OCI-LY1 (cell line): Measurements from ENCODE around the gene ZNF148.

ENCODE experiments used
- H2AFZ ChIP-seq: fragments of 200-600 bp; sonication (generic), shearing (Covaris generic); 2 replicates; pipeline ENCODE4 v1.6.0; 2014; ENCODE audit warnings: antibody characterized with exemption, mild to moderate bottlenecking, low read length
- H3F3A ChIP-seq: fragments of 200-600 bp; sonication (generic), shearing (Covaris generic); 2 replicates; pipeline ENCODE4 v1.6.0; 2014; ENCODE audit warnings: mild to moderate bottlenecking, antibody characterized with exemption, low read length, moderate library complexity; ENCODE audit not compliant: insufficient read depth
- H3K27ac ChIP-seq: fragments of 200-600 bp; sonication (generic); 2 replicates; pipeline ENCODE4 v1.5.1; 2014; ENCODE audit warnings: low read length, mixed run types, mild to moderate bottlenecking, low read depth; ENCODE audit not compliant: poor library complexity, severe bottlenecking
- H3K27me3 ChIP-seq: fragments of 200-600 bp; sonication (generic); 2 replicates; pipeline ENCODE4 v1.6.0; 2014; ENCODE audit warnings: antibody characterized with exemption, mild to moderate bottlenecking, low read length, moderate library complexity; ENCODE audit not compliant: insufficient read depth
- H3K36me3 ChIP-seq: fragments of 200-600 bp; sonication (generic); 2 replicates; pipeline ENCODE4 v1.6.1; 2014; ENCODE audit warnings: mild to moderate bottlenecking, antibody characterized with exemption, low read length, moderate library complexity, mixed read lengths; ENCODE audit not compliant: insufficient read depth
- H3K4me1 ChIP-seq: fragments of 200-600 bp; sonication (generic); 2 replicates; pipeline ENCODE4 v1.5.1; 2014; ENCODE audit warnings: mild to moderate bottlenecking, low read length, moderate library complexity; ENCODE audit not compliant: insufficient read depth, severe bottlenecking
- H3K4me2 ChIP-seq: fragments of 200-600 bp; sonication (generic), shearing (Covaris generic); 2 replicates; pipeline ENCODE4 v1.6.1; 2014; ENCODE audit warnings: low read length
- H3K4me3 ChIP-seq: fragments of 200-600 bp; sonication (generic); 2 replicates; pipeline ENCODE4 v1.5.1; 2014; ENCODE audit warnings: low read length, low read depth, mild to moderate bottlenecking, mixed read lengths; ENCODE audit not compliant: poor library complexity, severe bottlenecking
- H3K79me2 ChIP-seq: fragments of 200-600 bp; shearing (Covaris generic); 2 replicates; pipeline ENCODE4 v1.6.1; 2016; ENCODE audit warnings: mixed run types, low read length, mixed read lengths; ENCODE audit not compliant: insufficient read depth
- H3K9ac ChIP-seq: fragments of 200-600 bp; sonication (generic), shearing (Covaris generic); 2 replicates; pipeline ENCODE4 v1.6.1; 2014; ENCODE audit warnings: mild to moderate bottlenecking, low read length, mixed read lengths
- H3K9me2 ChIP-seq: fragments of 200-600 bp; sonication (generic), shearing (Covaris generic); 2 replicates; pipeline ENCODE4 v1.6.1; 2014; ENCODE audit warnings: low read depth, mild to moderate bottlenecking, low read length, mixed read lengths
- H3K9me3 ChIP-seq: fragments of 200-600 bp; shearing (Covaris generic); 2 replicates; pipeline ENCODE4 v1.6.1; 2014; ENCODE audit warnings: low read length, mixed read lengths
- H4K20me1 ChIP-seq: fragments of 200-600 bp; sonication (generic), shearing (Covaris generic); 2 replicates; pipeline ENCODE4 v1.6.0; 2016; ENCODE audit warnings: mild to moderate bottlenecking, low read length; ENCODE audit not compliant: insufficient read depth
- EZH2 ChIP-seq: fragments of 200-600 bp; sonication (generic), shearing (Covaris generic); IDR thresholded peaks from 2 replicates; pipeline ENCODE4 v1.8.0; 2017; ENCODE audit warnings: borderline replicate concordance, mixed run types, mild to moderate bottlenecking, antibody characterized with exemption, low read length, moderate library complexity, mixed read lengths
- TF ChIP-seq, protein P1 (sequence below): fragments of 200-600 bp; sonication (generic), shearing (Covaris generic); IDR thresholded peaks from 2 replicates; pipeline ENCODE4 v1.5.1; 2017; ENCODE audit warnings: mild to moderate bottlenecking, antibody characterized with exemption, low read length, moderate library complexity, mixed read lengths

Gene ZNF148

DNA sequence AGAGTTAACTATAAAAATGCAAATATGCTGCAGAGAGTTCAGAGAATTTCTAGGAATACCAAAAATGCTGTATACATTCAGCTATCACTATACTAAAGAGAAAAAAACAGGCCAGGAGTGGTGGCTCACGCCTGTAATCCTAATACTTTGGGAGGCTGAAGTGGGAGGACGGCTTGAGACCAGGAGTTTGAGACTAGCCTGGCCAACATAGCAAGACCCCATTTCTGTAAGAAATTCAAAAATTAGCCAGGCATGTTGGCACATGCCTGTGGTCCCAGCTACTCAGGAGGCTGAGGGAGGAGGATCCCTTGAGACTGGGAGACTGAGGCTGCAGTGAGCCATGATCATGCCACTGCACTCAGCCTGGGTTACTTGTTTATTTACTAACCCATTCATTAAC is 87.9 kb downstream of the ZNF148 start:
- Histone ChIP-seq H2AFZ (no peak overlapping the region), H3K9me3 (no peaks in the 10 kb centered on the region), H3K4me1 (peaks cover 4% of the 10 kb centered on the region), H3K27me3 (no peaks in the 10 kb centered on the region), H3K27ac (no peak overlapping the region), H3K36me3 (peaks cover 26% of the 10 kb centered on the region), H3K9me2 (no peaks in the 10 kb centered on the region), H3K4me2 (no peak overlapping the region), H3K79me2 (no peaks in the 10 kb centered on the region; the same call in 1 of the 2 replicates), H3F3A (no peaks in the 10 kb centered on the region), H3K9ac (no peak overlapping the region), H4K20me1 (no peaks in the 10 kb centered on the region), H3K4me3 (no peak overlapping the region)
- no peak for TF ChIP-seq EZH2
- TF ChIP-seq, protein P1, sequence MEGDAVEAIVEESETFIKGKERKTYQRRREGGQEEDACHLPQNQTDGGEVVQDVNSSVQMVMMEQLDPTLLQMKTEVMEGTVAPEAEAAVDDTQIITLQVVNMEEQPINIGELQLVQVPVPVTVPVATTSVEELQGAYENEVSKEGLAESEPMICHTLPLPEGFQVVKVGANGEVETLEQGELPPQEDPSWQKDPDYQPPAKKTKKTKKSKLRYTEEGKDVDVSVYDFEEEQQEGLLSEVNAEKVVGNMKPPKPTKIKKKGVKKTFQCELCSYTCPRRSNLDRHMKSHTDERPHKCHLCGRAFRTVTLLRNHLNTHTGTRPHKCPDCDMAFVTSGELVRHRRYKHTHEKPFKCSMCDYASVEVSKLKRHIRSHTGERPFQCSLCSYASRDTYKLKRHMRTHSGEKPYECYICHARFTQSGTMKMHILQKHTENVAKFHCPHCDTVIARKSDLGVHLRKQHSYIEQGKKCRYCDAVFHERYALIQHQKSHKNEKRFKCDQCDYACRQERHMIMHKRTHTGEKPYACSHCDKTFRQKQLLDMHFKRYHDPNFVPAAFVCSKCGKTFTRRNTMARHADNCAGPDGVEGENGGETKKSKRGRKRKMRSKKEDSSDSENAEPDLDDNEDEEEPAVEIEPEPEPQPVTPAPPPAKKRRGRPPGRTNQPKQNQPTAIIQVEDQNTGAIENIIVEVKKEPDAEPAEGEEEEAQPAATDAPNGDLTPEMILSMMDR = no peak

DNA sequence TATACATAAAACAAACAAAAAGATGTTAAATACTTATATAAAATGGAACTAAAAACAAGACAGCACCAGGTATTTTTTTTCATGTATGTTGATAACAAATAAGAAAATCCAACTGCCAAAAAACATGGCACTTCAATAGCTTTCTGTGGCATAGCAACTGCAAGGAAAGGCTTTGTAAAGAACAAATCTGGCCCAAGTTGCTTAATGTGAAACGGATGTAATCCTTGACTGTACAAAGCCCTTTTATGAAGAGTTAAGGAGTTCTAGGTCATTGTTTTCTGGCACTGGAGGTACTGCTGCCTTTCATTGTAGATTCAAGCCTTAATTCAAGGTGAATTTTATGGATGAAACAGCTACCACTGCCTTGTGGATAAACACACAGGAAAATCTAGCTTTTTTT is 93.7 kb downstream of the ZNF148 start:
- TF ChIP-seq, protein P1 = no peak
- no peak for TF ChIP-seq EZH2
- Histone ChIP-seq H3K4me2 (no peak overlapping the region), H3K27me3 (no peaks in the 10 kb centered on the region), H3K4me1 (peaks cover 4% of the 10 kb centered on the region), H2AFZ (no peak overlapping the region), H3K36me3 (peaks cover 38% of the 10 kb centered on the region), H4K20me1 (no peaks in the 10 kb centered on the region), H3K27ac (no peak overlapping the region), H3K9me3 (no peaks in the 10 kb centered on the region), H3K4me3 (no peak overlapping the region), H3K9me2 (no peaks in the 10 kb centered on the region), H3K9ac (no peak overlapping the region), H3F3A (no peaks in the 10 kb centered on the region), H3K79me2 (no peaks in the 10 kb centered on the region)

DNA sequence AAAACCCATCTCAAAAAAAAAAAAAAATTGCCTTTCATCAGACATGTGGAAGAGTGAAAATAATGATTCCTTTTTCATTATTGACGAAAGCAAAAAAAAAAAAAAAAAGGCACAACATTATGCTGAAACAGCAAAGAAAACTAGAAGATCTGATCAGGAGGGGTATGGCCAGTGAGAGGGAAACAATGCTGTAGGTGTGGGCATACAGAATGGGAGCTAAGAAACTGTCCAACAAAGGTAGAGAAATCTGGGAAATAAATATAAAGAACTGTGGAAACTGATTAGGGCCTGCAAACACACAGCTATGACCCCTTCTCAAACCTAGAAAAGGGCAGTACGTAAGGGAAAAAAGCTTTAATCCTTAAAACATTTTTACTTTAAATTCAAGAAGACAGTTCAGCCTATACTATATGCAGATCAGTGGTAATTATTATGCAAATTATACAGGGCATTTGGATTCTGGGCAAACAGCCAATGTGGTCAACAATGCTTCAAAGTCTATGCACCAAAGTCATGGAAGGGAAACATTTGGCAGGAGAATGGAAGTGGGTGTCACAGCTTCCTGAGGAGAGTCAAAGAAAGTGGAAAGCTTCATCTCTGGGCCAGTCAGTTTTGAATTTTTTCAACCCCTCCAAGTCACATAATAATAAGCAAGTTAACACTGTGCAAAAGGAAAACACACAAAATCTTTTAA is 94.3 kb downstream of the ZNF148 start:
- Histone ChIP-seq H3K9ac (no peak overlapping the region), H3K79me2 (no peaks in the 10 kb centered on the region), H3K9me3 (no peaks in the 10 kb centered on the region), H2AFZ (no peak overlapping the region), H3K9me2 (no peaks in the 10 kb centered on the region), H4K20me1 (no peaks in the 10 kb centered on the region), H3K36me3 (peaks cover 41% of the 10 kb centered on the region), H3K27me3 (no peaks in the 10 kb centered on the region), H3K4me3 (no peak overlapping the region), H3K4me1 (peaks cover 4% of the 10 kb centered on the region), H3F3A (no peaks in the 10 kb centered on the region), H3K27ac (no peak overlapping the region), H3K4me2 (no peak overlapping the region)
- TF ChIP-seq EZH2 = no peak
- TF ChIP-seq, protein P1 = no peak
